Measurements from ENCODE around the gene OR6N2.

OR6N2 gene
- total RNA-seq, result 0 reads per million in 2 experiments

- DNase-seq (ENCODE audit: low read depth), result no peak
These were observed at the start of gene OR6N2 for GRCh38 chr1:158781104-158781503. OR6N2 (minus strand) TSS chr1:158781204; CDS start chr1:158777635, 3,569 bp downstream.

GRCh38 chr1:158830074-158830677 lies 49.2 kb upstream of the OR6N2 start:
- no peak for DNase-seq (ENCODE audit: low read depth)

GRCh38 chr1:158821723-158822122 lies 40.7 kb upstream of the OR6N2 start:
- no peak for DNase-seq (ENCODE audit: low read depth)

- DNase-seq (ENCODE audit: low read depth), result no peak
These were observed 38.7 kb upstream of the OR6N2 start for GRCh38 chr1:158819461-158820443.

- DNase-seq (ENCODE audit: low read depth), result no peak
These were observed 38.0 kb upstream of the OR6N2 start for GRCh38 chr1:158818975-158819431.

GRCh38 chr1:158818560-158818959 lies 37.6 kb upstream of the OR6N2 start:
- no peak for DNase-seq (ENCODE audit: low read depth)

GRCh38 chr1:158814970-158815369 lies 34.0 kb upstream of the OR6N2 start:
- DNase-seq (ENCODE audit: low read depth), result no peak

GRCh38 chr1:158813164-158813563 lies 32.2 kb upstream of the OR6N2 start:
- no peak for DNase-seq (ENCODE audit: low read depth)

- no peak for DNase-seq (ENCODE audit: low read depth)
These were observed 31.3 kb upstream of the OR6N2 start for GRCh38 chr1:158812336-158812735.

- DNase-seq (ENCODE audit: low read depth), result no peak
These were observed 29.3 kb upstream of the OR6N2 start for GRCh38 chr1:158810311-158810710.

GRCh38 chr1:158809862-158810261 lies 28.9 kb upstream of the OR6N2 start:
- DNase-seq (ENCODE audit: low read depth), result no peak

GRCh38 chr1:158809256-158809655 lies 28.3 kb upstream of the OR6N2 start:
- DNase-seq (ENCODE audit: low read depth), result no peak

- no peak for DNase-seq (ENCODE audit: low read depth)
These were observed 26.0 kb upstream of the OR6N2 start for GRCh38 chr1:158806916-158807536.

- DNase-seq (ENCODE audit: low read depth), result no peak
These were observed 22.7 kb upstream of the OR6N2 start for GRCh38 chr1:158803678-158804077.

GRCh38 chr1:158801396-158801795 lies 20.4 kb upstream of the OR6N2 start:
- no peak for DNase-seq (ENCODE audit: low read depth)

- no peak for DNase-seq (ENCODE audit: low read depth)
These were observed 19.5 kb upstream of the OR6N2 start for GRCh38 chr1:158800526-158800925.

- no peak for DNase-seq (ENCODE audit: low read depth)
These were observed 18.7 kb upstream of the OR6N2 start for GRCh38 chr1:158799689-158800088.

GRCh38 chr1:158798531-158798930 lies 17.5 kb upstream of the OR6N2 start:
- DNase-seq (ENCODE audit: low read depth), result no peak

- no peak for DNase-seq (ENCODE audit: low read depth)
These were observed 13.2 kb upstream of the OR6N2 start for GRCh38 chr1:158794247-158794646.

GRCh38 chr1:158793604-158794003 lies 12.6 kb upstream of the OR6N2 start:
- peak; percentile 12 for DNase-seq (ENCODE audit: low read depth)

GRCh38 chr1:158771950-158772866 lies 8.8 kb downstream of the OR6N2 start, which contains the start of gene OR6N1:
OR6N1 (minus strand) TSS chr1:158772195; CDS start chr1:158766682, 5,513 bp downstream.
- DNase-seq (ENCODE audit: low read depth), result no peak

All from T follicular helper cell (primary cell).